ENCODE measurements around the gene PET100.

The PET100 gene

DNA sequence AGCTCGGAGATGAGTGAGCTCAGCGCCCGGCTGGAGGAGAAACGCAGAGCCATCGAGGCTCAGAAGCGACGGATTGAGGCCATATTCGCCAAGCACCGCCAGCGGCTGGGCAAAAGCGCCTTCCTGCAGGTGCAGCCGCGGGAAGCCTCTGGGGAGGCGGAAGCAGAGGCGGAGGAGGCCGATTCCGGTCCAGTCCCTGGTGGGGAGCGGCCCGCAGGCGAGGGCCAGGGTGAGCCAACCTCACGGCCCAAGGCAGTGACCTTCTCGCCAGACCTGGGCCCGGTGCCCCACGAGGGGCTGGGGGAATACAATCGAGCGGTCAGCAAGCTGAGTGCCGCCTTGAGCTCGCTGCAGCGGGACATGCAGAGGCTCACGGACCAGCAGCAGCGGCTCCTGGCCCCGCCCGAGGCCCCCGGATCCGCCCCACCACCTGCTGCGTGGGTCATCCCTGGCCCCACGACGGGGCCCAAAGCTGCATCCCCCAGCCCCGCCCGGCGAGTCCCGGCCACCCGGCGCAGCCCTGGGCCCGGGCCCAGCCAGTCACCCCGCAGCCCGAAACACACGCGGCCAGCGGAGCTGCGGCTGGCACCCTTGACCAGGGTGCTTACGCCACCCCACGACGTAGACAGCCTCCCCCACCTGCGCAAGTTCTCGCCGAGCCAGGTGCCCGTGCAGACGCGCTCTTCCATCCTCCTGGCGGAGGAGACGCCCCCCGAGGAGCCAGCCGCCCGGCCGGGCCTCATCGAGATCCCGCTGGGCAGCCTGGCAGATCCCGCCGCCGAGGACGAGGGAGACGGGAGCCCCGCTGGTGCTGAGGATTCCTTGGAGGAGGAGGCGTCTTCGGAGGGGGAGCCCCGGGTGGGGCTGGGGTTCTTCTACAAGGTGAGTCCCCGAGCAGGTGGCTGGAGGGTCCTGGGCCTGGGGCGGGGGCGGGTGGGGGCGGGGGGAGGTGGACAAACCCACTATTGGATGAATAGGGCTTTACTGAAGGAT is 17.0 kb upstream of the PET100 start:
- DNase-seq: no peak

DNA sequence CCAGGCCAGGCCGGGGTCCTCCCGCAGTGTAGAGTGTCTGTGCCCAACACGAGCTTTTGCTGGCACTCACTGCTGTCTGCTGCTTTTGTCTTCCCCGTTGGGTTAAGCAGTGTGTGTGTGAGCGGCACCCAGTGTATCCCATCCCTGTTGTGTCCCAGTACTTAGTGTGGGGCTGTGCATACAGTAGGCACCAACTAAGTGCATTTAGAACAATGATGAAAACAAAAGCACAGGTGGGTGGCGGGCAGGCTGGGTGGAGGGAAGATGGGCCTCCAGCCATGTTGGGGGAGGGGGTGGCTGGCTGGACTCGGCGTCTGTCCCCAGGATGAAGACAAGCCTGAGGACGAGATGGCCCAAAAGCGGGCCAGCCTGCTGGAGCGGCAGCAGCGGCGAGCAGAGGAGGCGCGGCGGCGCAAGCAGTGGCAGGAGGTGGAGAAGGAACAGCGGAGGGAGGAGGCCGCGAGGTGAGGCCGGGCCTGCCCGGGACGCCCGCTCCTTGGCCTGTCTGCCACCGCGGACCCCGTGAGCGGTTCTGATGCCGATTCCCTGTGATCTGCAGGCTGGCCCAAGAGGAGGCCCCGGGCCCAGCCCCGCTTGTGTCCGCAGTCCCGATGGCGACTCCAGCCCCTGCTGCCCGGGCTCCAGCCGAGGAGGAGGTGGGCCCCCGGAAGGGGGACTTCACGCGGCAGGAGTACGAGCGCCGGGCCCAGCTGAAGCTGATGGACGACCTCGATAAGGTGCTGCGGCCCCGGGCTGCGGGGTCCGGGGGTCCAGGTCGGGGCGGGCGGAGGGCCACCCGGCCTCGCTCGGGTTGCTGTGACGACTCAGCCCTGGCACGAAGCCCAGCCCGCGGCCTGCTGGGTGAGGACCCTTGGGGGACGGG is 14.5 kb upstream of the PET100 start:
- DNase-seq: no peak

GRCh38 chr19:7617172-7617571 is 12.4 kb upstream of the PET100 start:
- no peak for DNase-seq

- no peak for DNase-seq
Observed at GRCh38 chr19:7617735-7618134, 11.9 kb upstream of the PET100 start.

GRCh38 chr19:7618348-7618747 is 11.2 kb upstream of the PET100 start:
- DNase-seq: no peak

DNA sequence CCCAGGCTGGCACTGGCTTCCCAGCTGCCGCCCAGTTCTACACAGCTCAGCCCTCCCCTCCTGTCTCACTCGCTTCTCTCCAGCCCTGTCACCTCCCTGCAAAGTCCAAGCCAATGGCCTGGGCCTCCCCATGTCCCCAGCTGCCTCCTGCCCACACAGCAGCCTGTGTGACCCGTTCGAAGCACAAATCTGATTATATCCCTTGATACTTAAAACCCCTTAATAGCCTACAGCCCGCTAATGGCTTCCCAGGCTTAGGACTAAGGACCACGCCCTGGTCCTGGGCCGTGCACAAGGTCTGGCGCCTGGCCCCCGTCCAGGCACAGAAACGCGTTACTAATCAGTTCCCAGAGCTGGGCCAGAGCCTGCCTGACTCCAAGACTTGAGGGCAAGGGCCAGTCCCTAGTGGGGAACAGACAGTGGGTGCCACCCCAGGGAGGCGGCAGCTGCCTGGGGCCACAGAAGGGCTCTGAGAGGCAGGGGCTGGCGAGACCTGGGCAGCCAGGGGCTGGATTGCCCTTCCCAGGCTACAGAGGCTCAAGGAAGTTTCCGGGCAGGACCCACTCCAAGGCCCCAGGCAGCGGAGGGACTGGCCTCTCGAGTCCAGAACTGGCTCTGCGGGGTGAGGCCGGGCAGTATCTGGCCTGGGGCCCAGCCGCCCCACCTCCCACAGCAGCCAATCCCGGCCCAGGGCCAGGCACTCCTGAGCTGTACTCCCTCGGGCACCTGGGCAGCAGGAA is 10.7 kb upstream of the PET100 start:
- no peak for DNase-seq

DNA sequence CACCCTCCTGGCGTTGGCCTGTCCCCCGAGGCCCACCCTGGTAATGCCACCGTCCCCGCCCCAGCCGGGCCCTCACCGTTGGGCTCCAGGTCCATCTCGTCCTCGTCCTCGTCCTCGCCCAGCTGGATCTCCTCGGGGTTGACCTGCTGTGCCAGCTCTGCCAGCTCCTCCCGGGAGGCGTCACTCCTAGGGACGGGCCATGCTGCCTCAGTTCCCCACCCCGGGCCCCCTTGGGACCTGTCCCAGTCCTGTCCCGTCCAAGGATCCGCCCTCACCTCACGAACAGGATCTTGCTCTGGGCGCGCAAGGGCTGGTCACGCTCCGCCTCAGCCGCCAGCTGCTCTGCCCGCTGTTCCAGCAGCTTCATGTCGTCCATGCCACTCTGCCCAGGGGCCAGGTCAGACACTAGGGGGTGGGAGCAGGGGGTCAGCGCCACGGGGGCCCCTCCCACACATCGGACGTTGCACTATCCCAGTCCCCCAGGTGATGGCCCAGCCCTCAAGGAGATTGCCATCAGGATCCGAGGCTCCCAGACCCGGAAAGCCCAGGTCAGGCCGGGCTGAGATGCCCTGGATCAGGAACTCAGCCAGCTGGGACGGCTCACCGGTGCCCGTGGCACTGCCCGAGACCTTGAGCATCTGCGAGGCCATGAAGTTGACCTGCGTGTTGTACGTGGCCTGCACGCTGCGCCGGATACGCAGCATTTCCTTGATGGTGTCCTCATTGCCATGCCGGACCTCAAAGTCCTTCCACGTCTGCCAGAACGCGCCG is 9.7 kb upstream of the PET100 start:
- no peak for DNase-seq

DNA sequence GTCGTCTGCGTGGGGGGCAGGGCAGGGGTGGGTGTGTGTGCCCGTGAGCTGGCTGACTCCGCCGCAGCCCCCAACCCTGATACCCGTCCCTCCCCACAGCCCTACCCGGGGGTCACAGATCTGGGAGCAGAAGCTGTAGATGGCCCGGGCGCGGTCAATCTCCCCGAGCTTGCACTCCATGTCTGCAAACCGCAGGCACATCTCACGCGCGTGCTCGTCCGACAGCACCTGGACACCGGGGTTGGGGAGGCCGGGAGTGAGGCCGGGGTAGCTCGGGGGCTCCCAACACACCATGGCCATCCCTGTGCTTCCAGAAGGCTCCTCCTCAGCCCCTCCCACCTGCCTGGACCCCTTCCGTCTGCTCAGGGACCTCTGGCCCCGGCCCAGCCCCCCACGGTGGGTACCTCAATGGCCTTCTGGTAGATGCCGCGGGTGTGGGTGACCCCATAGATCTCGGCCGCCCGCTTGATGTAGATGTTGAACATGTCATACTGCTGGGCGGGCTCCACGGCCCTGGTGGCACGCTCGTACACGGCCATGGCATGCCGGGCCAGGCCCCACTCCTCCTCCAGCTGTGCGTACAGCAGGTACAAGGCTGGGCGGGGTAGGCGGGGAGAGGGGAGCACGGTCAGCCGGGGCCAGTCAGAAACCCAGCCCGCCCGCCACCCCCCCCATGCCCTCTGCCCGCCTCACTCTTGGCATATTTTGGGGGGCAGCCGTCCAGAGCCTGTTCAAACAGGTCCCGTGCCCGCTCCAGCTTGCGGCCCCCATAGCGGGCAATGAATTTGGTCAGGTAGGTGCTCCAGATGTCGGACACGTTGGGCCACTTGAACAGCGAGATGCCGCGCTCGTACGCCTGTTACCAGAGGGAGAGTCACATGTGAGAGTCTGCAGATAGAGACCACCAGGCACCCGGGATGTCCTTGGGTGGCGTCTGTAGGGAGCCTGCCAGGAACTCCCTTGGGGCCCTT is 8.9 kb upstream of the PET100 start:
- no peak for DNase-seq

DNA sequence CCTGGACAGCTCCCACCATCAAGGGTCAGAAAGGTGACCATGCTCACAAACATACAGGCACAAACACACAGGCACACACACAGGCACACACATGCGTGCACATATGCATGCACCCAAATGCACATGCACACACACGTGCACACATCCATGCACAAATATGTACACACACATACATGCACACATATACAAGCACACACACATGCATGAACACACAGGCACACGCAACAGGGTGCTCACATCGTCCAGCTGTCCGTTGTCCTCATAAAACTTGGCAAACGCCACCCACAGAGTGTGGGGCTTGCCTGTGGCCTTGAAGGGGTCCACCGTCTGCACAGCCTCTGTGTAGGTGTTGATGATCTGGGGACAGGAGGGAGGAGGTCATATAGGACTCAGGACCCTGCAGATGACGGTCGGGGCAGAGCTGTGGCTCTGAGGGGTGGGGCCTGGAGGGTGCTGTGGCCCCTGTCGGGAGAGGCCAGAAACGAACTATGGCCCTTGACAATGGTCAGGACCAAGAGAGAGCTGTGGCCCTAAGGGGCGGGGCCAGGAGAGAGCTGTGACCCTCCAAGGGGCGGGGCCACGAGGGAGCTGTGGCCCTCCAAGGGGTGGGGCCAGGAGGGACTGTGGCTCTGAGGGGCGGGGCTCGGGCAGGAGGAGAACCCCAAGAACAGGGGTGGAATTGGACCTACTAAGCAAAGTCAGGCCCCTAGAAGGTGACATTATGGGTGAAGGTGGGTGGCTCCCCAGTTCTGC is 6.5 kb upstream of the PET100 start:
- no peak for DNase-seq

- no peak for DNase-seq
Observed at GRCh38 chr19:7623725-7624603, 5.6 kb upstream of the PET100 start.

- no peak for DNase-seq
Observed at GRCh38 chr19:7624810-7625209, 4.8 kb upstream of the PET100 start.

GRCh38 chr19:7625763-7626372 is 3.7 kb upstream of the PET100 start:
- no peak for DNase-seq

DNA sequence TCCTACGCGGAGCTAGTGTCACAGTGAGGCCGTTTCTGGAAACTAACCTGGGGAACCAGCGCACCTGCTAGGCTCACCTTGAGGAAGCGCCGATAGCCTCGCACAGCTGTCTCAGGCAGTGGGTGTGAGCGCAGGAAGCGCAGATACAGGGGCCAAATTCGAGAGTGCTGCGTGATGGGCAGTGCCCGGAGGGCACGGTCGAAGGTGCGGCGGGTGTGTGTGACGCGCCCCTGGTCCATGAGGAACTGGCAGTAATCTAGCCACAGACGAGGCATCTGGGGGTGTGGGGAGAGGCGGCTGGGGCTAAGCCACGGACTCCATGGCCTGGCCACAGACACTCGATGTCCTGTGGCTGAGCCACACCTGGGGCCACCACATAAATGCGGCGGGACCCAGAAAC is 2.4 kb upstream of the PET100 start:
- no peak for DNase-seq

DNA sequence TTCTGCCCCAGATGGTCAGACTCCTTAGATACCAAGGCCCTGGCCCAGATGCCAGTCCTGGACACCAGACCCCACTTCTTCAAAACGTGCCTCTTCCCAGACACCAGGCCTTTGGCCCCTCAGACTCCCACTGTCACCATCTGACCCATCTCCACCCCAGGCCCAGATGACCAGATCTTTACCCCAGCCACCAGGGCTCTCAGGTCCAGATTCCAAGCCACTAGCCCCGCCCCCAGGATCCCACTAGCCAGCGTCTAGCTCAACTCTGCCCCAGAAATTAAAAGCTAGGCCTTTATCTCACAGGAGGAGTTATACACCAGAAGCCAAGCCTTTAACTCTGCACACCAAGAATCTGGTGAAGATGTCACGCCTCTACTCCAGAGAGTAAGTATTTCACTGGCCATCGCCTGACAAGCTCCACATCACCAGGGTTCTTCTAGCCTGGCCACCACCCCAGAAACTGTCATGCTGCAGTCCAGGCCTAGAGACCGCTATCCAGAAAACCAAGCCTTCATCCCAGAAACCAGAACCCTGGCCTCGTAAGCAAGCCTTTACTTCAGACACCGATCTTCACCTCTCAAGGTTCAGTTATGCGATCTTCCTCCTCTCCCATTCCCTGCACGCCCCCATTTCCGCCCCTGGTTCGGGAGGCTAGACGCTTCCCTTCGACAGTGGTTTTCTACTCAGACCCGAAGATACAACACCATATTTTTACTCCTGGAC is 843 bp upstream of the PET100 start:
- no peak for DNase-seq

GRCh38 chr19:7631577-7631976 is 2.0 kb downstream of the PET100 start:
- no peak for DNase-seq

GRCh38 chr19:7632340-7633203 is 3.0 kb downstream of the PET100 start:
- DNase-seq: no peak

- DNase-seq: no peak
Observed at GRCh38 chr19:7633698-7634097, 4.1 kb downstream of the PET100 start, which contains the start of gene PCP2. Gene PCP2 (minus strand): TSS chr19:7633719. CDS start chr19:7633457, 262 bp downstream.
